HepG2 (cell line): ENCODE results near the gene PPP2R2C. TPM values are rescaled to one million over a fixed set of nuclear protein-coding genes. Genes with fewer than 3 reads are reported as not detected.

ENCODE experiments used
- CREB3 ChIP-seq: sonication (generic); formaldehyde crosslinking; IDR thresholded peaks from 2 replicates; pipeline ENCODE4 v1.5.0; 2020; ENCODE audit warnings: missing genetic modification reagents
- FOXP1 ChIP-seq, 2 experiments: fragments of 450-650 bp in 1 of 2; IDR thresholded peaks; 2 replicates each; pipeline ENCODE4 v1.6.1; 2017 to 2018; ENCODE audit warnings: antibody characterized with exemption in 1 of 2
- PITX1 ChIP-seq: sonication (generic); formaldehyde crosslinking; IDR thresholded peaks from 2 replicates; pipeline ENCODE4 v1.5.1; 2020; ENCODE audit warnings: mild to moderate bottlenecking, missing genetic modification reagents
- SALL1 ChIP-seq: sonication (generic); formaldehyde crosslinking; IDR thresholded peaks from 2 replicates; pipeline ENCODE4 v1.8.0; 2022; ENCODE audit warnings: mild to moderate bottlenecking, missing genetic modification reagents
- SNAPC4 ChIP-seq: sonication (generic); formaldehyde crosslinking; IDR thresholded peaks from 2 replicates; pipeline ENCODE4 v1.4.0; 2020; ENCODE audit warnings: mild to moderate bottlenecking, missing genetic modification reagents
- SP1 ChIP-seq, 2 experiments: fragments of 450-650 bp in 1 of 2; sonication (generic) in 1 of 2; formaldehyde crosslinking in 1 of 2; IDR thresholded peaks; 2 replicates each; pipeline versions ENCODE4 v1.4.0 to v1.6.1; 2016 to 2020; ENCODE audit warnings: missing genetic modification reagents in 1 of 2
- TBL1XR1 ChIP-seq: fragments of 150-350 bp; IDR thresholded peaks from 2 replicates; pipeline ENCODE4 v1.6.1; 2014; ENCODE audit warnings: borderline replicate concordance, low read length; ENCODE audit not compliant: partially characterized antibody
- TIGD3 ChIP-seq: sonication (generic); formaldehyde crosslinking; IDR thresholded peaks from 2 replicates; pipeline ENCODE4 v1.5.1; 2020; ENCODE audit warnings: mild to moderate bottlenecking, missing genetic modification reagents, borderline replicate concordance
- ZFP36L1 ChIP-seq: sonication (generic); formaldehyde crosslinking; IDR thresholded peaks from 2 replicates; pipeline ENCODE4 v1.8.0; 2022; ENCODE audit warnings: mild to moderate bottlenecking, missing genetic modification reagents, moderate library complexity
- ZMYM2 ChIP-seq: sonication (generic); formaldehyde crosslinking; IDR thresholded peaks from 2 replicates; pipeline ENCODE4 v1.8.0; 2022; ENCODE audit warnings: mild to moderate bottlenecking, missing genetic modification reagents
- ZNF609 ChIP-seq: sonication (generic); formaldehyde crosslinking; IDR thresholded peaks from 2 replicates; pipeline ENCODE4 v1.4.0; 2020; ENCODE audit warnings: mild to moderate bottlenecking, missing genetic modification reagents, borderline replicate concordance
- ZSCAN22 ChIP-seq: sonication (generic); formaldehyde crosslinking; IDR thresholded peaks from 2 replicates; pipeline ENCODE4 v1.4.0; 2020; ENCODE audit warnings: mild to moderate bottlenecking, missing genetic modification reagents
- polyA plus RNA-seq, 8 experiments: library from polyadenylated mRNA; depleted of rRNA in 3 of 8; stranded (reverse) in 7 of 8; unstranded in 1 of 8; fragments of >200 nt; fragmentation: Illumina TruSeq in 4 of 8; extraction: Trizol in 4 of 8; gene quantifications; 2 replicates each; pipeline versions ENCODE4 v1.2.1 to v1.2.3, GENCODE V29; 2011 to 2016; ENCODE audit warnings: low read depth in 4 of 8, missing spikeins in 1 of 8, mixed read lengths in 1 of 8; ENCODE audit not compliant: insufficient read depth in 1 of 8
- total RNA-seq, 5 experiments: library from RNA; depleted of rRNA; stranded (reverse); fragments of >200 nt; fragmentation: Illumina TruSeq; extraction: Trizol; gene quantifications; 2 replicates each; pipeline ENCODE4 v1.2.3, GENCODE V29; 2016; ENCODE audit warnings: low read depth in 1 of 5
- TF ChIP-seq, protein P1 (sequence below): sonication (generic); formaldehyde crosslinking; IDR thresholded peaks from 2 replicates; pipeline ENCODE4 v1.9.0; 2022; ENCODE audit warnings: missing genetic modification reagents, mild to moderate bottlenecking, borderline replicate concordance

PPP2R2C gene
- total and polyA plus RNA-seq, 2 of the 13 experiments (the other 11 are each of a cell fraction or from before 2014, with no cell fraction given), result 0.60 to 8.6 TPM

- TF ChIP-seq ZMYM2 (CRISPR knock-in tag), result 0 out of 2 replicates have a peak, but pooled peaks have one; percentile 39
- TF ChIP-seq SALL1 (CRISPR knock-in tag), result peak; percentile 39; the same call in 1 of the 2 replicates
- no peak for TF ChIP-seq SNAPC4 (CRISPR knock-in tag)
- no peak for TF ChIP-seq TIGD3 (CRISPR knock-in tag)
- TF ChIP-seq SP1 (IDR thresholded peaks at IDR 0.05), result no peak
- TF ChIP-seq SP1 (CRISPR knock-in tag; IDR thresholded peaks at IDR 0.05), result no peak
- no peak for TF ChIP-seq FOXP1 (IDR thresholded peaks at IDR 0.05)
- no peak for TF ChIP-seq FOXP1 (CRISPR knock-in tag; IDR thresholded peaks at IDR 0.05)
- no peak for TF ChIP-seq ZFP36L1 (CRISPR knock-in tag)
- TF ChIP-seq ZNF609 (CRISPR knock-in tag), result peak; percentile 40; the same call in 1 of the 2 replicates
- TF ChIP-seq, protein P1, sequence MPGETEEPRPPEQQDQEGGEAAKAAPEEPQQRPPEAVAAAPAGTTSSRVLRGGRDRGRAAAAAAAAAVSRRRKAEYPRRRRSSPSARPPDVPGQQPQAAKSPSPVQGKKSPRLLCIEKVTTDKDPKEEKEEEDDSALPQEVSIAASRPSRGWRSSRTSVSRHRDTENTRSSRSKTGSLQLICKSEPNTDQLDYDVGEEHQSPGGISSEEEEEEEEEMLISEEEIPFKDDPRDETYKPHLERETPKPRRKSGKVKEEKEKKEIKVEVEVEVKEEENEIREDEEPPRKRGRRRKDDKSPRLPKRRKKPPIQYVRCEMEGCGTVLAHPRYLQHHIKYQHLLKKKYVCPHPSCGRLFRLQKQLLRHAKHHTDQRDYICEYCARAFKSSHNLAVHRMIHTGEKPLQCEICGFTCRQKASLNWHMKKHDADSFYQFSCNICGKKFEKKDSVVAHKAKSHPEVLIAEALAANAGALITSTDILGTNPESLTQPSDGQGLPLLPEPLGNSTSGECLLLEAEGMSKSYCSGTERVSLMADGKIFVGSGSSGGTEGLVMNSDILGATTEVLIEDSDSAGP (CRISPR knock-in tag), result peak; percentile 37; the same call in 1 of the 2 replicates
- TF ChIP-seq CREB3 (CRISPR knock-in tag), result no peak
- no peak for TF ChIP-seq TBL1XR1
- no peak for TF ChIP-seq ZSCAN22 (CRISPR knock-in tag)
- TF ChIP-seq PITX1 (CRISPR knock-in tag), result peak; percentile 56
These were observed 142.7 kb downstream of the PPP2R2C start (continued) for GRCh38 chr4:6329478-6330383.
